AG09309 (cell line): Measurements from ENCODE around the gene CRAT.
A peak's percentile ranks its signal among the peaks of the same experiment; 100 is the strongest.

Experiments used
- DNase-seq: peaks from one replicate; pipeline ENCODE4 v3.0.0-alpha.2; 2010; ENCODE audit warnings: low read depth
- H3K4me3 ChIP-seq: 2 replicates; pipeline ENCODE4 v1.5.1; 2011; ENCODE audit warnings: mild to moderate bottlenecking, low read depth, low read length, moderate library complexity; ENCODE audit not compliant: control insufficient read depth
- TF ChIP-seq, protein P1 (sequence below): IDR thresholded peaks from 2 replicates; pipeline ENCODE4 v1.5.1; 2011; ENCODE audit warnings: mild to moderate bottlenecking, low read depth, low read length, inconsistent platforms; ENCODE audit not compliant: insufficient read depth, control insufficient read depth; ENCODE audit errors: missing control alignments

Gene CRAT

DNA sequence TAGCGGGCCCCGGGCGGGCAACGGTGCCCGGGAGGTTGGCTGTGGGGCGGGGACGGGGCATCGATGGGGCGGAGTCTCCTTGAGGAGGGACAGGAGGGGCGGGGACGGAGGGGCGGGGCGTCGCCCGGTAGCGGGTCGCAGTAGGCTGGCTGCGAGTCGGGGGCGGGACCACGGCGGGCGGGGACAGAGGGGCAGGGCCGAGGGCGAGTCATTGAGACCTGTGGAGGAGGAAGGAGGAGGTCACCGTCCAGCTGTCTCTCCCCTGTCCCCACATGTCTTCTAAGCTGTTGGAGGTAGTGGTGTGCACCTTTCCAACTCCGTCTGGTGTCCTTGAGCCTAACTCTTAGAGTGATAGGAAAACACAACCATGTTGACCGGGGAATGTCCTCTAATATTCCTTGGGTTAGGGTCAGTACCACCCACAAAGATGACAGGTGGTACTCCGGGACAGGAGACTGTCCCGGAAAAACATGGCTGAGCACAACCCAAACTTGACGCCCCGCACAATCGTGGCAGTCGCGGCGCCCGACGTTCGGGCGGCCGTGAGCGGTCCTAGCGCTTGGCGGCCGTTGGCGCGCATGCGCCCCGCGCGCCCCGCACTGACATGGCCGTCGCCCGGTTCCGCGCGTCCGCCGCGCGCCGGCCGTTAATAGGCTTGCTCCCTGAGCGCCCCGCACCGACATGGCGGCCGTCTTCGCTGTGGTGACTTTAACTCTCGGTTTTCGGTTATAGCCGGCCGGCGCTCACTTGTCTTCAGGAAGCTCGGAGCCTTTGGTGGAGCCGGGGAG lies at the start of gene CRAT, which contains the start of gene PTPA:
TSS of gene CRAT (minus strand) at position 54 of the 788 bp plus-strand sequence. CDS start 284 bp downstream, outside the sequence.
TSS of gene PTPA (plus strand) at position 676 of the 788 bp plus-strand sequence. CDS start 186 bp downstream, outside the sequence.
- TF ChIP-seq, protein P1, sequence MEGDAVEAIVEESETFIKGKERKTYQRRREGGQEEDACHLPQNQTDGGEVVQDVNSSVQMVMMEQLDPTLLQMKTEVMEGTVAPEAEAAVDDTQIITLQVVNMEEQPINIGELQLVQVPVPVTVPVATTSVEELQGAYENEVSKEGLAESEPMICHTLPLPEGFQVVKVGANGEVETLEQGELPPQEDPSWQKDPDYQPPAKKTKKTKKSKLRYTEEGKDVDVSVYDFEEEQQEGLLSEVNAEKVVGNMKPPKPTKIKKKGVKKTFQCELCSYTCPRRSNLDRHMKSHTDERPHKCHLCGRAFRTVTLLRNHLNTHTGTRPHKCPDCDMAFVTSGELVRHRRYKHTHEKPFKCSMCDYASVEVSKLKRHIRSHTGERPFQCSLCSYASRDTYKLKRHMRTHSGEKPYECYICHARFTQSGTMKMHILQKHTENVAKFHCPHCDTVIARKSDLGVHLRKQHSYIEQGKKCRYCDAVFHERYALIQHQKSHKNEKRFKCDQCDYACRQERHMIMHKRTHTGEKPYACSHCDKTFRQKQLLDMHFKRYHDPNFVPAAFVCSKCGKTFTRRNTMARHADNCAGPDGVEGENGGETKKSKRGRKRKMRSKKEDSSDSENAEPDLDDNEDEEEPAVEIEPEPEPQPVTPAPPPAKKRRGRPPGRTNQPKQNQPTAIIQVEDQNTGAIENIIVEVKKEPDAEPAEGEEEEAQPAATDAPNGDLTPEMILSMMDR = no peak
- H3K4me3 ChIP-seq = peak within 1 kb of the TSS; percentile 81
- peak; percentile 74 for DNase-seq

GRCh38 chr9:129156163-129156562 lies 45.6 kb upstream of the CRAT start:
- no peak overlapping the region for H3K4me3 ChIP-seq
- TF ChIP-seq, protein P1 = no peak
- no peak for DNase-seq

DNA sequence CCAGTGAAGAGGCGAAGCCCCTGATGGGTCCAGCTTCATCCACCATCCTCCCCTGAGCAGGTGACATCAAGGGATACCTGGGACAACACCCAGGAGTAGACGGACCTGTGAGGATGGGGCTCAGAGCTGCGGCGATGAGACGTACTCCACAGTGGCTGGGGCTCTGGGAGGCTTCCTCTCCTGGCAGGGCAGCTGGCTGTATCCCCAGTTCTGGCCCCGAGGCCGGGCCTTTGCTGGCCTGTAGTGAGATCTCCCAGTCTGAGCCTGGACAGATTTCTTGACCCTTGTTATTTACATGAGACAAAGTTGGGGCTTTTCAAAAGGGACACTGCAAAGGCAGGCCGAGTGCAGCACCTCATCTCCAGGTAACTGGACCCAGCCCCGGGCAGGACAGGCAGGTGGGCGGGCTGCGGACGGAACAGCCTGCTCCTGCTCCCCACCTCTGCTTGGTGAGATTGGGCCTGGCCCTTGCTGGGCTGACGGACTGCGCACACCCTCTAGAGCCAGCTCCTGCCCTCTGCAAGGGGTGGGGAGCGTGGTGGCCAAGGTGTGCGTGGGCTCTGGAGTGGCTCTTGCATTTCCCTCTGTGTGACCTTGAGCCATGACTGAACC lies 44.4 kb upstream of the CRAT start:
- no peak overlapping the region for H3K4me3 ChIP-seq
- TF ChIP-seq, protein P1 = no peak
- no peak for DNase-seq

DNA sequence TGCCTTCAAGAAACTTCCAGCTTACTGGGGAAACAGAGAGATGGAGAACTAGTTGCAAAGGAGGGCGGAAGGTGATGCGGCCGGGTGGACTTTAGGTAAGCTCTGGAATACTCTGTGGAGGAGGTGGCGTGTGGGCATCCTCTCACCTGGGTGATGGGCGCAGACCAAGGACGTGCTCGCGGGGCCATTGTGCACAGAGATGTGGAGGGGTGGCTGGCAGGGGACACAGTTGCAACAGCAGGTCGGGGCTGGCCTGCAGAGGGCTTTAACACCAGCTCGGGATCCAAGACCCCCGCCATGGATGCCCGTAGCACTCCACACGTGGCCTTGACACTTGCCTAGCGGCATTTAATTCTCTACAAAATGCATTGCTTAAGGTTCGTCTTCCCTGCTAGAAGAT lies 40.9 kb upstream of the CRAT start:
- DNase-seq = no peak
- no peak overlapping the region for H3K4me3 ChIP-seq
- TF ChIP-seq, protein P1 = no peak

DNA sequence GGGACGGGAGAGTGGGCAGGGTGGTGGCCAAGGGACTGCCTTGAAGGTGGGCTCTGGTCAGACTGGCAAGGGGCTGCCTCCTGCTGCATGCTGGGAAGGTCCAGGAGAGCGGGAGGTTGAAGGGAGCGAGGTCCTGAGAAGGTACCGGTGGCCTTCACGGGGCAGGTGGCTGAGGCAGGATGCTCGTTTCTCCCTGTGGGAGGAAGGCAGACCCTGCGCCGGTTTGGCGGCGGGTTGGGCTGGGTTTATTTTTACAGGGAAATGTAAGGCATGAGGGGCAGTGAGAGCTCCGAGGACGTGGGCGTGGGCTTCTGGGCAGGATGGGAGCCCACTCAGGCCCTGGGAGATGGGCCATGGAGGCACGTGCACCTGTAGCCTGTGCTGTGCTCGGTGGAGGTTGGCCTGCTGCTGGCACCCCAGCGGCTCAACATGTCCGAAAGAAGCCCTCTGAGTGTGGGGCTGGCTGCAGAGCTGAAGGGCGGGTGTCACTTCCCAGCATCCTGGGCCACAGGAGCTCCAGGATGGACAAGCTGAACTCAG lies 40.1 kb upstream of the CRAT start:
- DNase-seq = no peak
- H3K4me3 ChIP-seq = no peak overlapping the region
- TF ChIP-seq, protein P1 = no peak

GRCh38 chr9:129150122-129150521 lies 39.5 kb upstream of the CRAT start:
- H3K4me3 ChIP-seq = no peak overlapping the region
- DNase-seq = no peak
- TF ChIP-seq, protein P1 = no peak
